Mesendoderm (in vitro differentiated cells): ENCODE results near the gene OGDH.
A peak's percentile ranks its signal among the peaks of the same experiment; 100 is the strongest.
"Not testable (repeated sequence)": the region's sequence is repeated elsewhere in the genome, so short reads cannot be mapped to it uniquely, and the experiment has no call there.

Source experiments
- DNase-seq: peaks from one replicate; pipeline ENCODE4 v3.0.0; 2013
- H2AK5ac ChIP-seq: 2 replicates; pipeline ENCODE4 v1.6.1; 2013; ENCODE audit warnings: low read length, inconsistent platforms
- H2BK120ac ChIP-seq: 2 replicates; pipeline ENCODE4 v1.6.1; 2013; ENCODE audit warnings: low read depth, mild to moderate bottlenecking, low read length, moderate library complexity, mixed read lengths
- H2BK15ac ChIP-seq: replicated peaks from 2 replicates; pipeline ENCODE4 v1.6.1; 2013; ENCODE audit warnings: low read depth, mild to moderate bottlenecking, moderate library complexity
- H2BK5ac ChIP-seq: 2 replicates; pipeline ENCODE4 v1.6.1; 2013; ENCODE audit warnings: low read length, inconsistent platforms
- H3K18ac ChIP-seq: 2 replicates; pipeline ENCODE4 v1.6.1; 2013; ENCODE audit warnings: mild to moderate bottlenecking, low read length, mixed read lengths
- H3K23ac ChIP-seq: one replicate; pipeline ENCODE4 v1.6.1; 2013; ENCODE audit warnings: low read length
- H3K27ac ChIP-seq: 2 replicates; pipeline ENCODE4 v1.5.1; 2013; ENCODE audit warnings: low read depth, mild to moderate bottlenecking, inconsistent platforms, low read length, moderate library complexity
- H3K27me3 ChIP-seq: 2 replicates; pipeline ENCODE4 v1.6.1; 2013; ENCODE audit warnings: low read length, control low read depth, mild to moderate bottlenecking, inconsistent platforms; ENCODE audit not compliant: insufficient read depth, poor library complexity
- H3K36me3 ChIP-seq: 2 replicates; pipeline ENCODE4 v1.6.1; 2013; ENCODE audit warnings: low read length, inconsistent platforms; ENCODE audit not compliant: control insufficient read depth, insufficient read depth
- H3K4ac ChIP-seq: one replicate; pipeline ENCODE4 v1.6.1; 2013; ENCODE audit warnings: low read depth, mild to moderate bottlenecking, low read length, moderate library complexity
- H3K4me1 ChIP-seq: 2 replicates; pipeline ENCODE4 v1.6.1; 2013; ENCODE audit warnings: low read depth, low read length, inconsistent platforms; ENCODE audit not compliant: control insufficient read depth
- H3K4me2 ChIP-seq: 2 replicates; pipeline ENCODE4 v1.6.1; 2013; ENCODE audit warnings: low read length
- H3K4me3 ChIP-seq: 2 replicates; pipeline ENCODE4 v1.5.1; 2013; ENCODE audit warnings: mild to moderate bottlenecking, low read length
- H3K56ac ChIP-seq: one replicate; pipeline ENCODE4 v1.6.1; 2013; ENCODE audit warnings: low read length
- H3K79me1 ChIP-seq: 2 replicates; pipeline ENCODE4 v1.6.1; 2013; ENCODE audit warnings: low read length, inconsistent platforms
- H3K79me2 ChIP-seq: 2 replicates; pipeline ENCODE4 v1.6.1; 2013; ENCODE audit warnings: mild to moderate bottlenecking, low read length; ENCODE audit not compliant: control insufficient read depth, insufficient read depth
- H3K9ac ChIP-seq: 2 replicates; pipeline ENCODE4 v1.6.1; 2013; ENCODE audit warnings: low read length, inconsistent platforms
- H4K5ac ChIP-seq: one replicate; pipeline ENCODE4 v1.6.1; 2013; ENCODE audit warnings: low read length
- H4K8ac ChIP-seq: one replicate; pipeline ENCODE4 v1.6.1; 2013; ENCODE audit warnings: low read depth, mild to moderate bottlenecking, control low read depth, low read length, moderate library complexity
- WGBS: extraction: QIAGEN DNeasy Blood & Tissue Kit; methylation state at CpG from one replicate; pipeline ENCODE4 v1.1.7; 2013; ENCODE audit warnings: low lambda C conversion rate, missing lambda C conversion rate; ENCODE audit not compliant: insufficient coverage; ENCODE audit errors: extremely low coverage; 5-methylcytosine and 5-hydroxymethylcytosine counted together

The OGDH gene

DNA sequence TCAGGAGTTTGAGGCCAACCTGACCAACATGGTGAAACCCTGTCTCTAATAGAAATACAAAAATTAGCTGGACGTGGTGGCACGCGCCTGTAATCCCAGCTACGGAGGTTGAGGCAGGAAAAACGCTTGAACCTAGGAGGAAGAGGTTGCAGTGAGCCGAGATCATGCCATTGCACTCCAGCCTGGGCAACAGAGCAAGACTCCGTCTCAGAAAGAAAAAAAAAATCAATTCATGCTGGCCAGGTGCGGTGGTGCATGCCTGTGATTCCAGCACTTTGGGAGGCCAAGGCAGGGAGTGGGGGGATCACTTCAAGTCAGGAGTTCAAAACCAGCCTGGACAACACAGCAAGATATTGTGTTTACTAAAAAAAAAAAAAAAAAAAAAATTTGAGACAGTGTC is 9.2 kb upstream of the OGDH start:
- not testable (repeated sequence) for H2AK5ac ChIP-seq, H3K4ac ChIP-seq, H2BK5ac ChIP-seq, H2BK15ac ChIP-seq, H3K56ac ChIP-seq, H3K9ac ChIP-seq, H3K79me2 ChIP-seq, H3K36me3 ChIP-seq, H3K27me3 ChIP-seq, H3K27ac ChIP-seq, H2BK120ac ChIP-seq, H3K4me3 ChIP-seq, H3K4me1 ChIP-seq, DNase-seq, H3K4me2 ChIP-seq, H4K5ac ChIP-seq, H3K18ac ChIP-seq, H4K8ac ChIP-seq, H3K23ac ChIP-seq, H3K79me1 ChIP-seq
- WGBS, result no CpG with 5 or more reads among the region's 8 CpGs

DNA sequence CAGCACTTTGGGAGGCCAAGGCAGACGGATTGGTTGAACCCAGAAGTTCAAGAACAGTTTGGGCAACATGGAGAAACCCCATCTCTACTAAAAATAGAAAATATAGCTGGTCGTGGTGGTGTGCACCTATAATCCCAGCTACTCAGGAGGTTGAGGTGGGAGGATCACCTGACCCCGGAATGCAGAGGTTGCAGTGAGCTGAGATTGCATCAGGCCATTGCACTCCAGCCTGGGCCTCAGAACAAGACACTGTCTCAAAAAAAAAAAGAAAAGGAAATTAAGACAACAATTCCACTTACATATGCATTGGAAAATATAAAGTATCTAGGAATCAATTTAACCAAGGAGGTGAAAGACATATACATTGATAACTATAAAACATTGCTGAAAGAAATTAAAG is 7.2 kb upstream of the OGDH start:
- WGBS, result no CpG with 5 or more reads among the region's 3 CpGs
- H4K5ac ChIP-seq, result no peak overlapping the region

DNA sequence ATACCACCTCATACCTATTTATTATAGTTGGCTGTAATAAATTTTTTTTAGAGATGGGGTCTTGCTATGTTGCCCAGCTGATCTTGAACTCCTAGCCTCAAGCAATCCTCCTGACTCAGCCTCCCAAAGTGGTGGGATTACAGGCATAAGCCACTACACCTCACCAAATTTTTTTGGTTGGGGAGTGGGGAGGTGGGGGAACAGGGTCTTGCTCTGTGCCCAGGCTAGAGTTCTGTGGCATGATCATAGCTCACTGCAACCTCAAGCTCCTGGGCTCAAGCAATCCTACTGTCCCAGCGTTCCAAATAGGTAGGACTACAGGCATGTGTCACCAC is 3.9 kb upstream of the OGDH start:
- Histone ChIP-seq H3K36me3 (no peaks in the 10 kb centered on the region), H3K79me1 (peaks cover 3% of the 10 kb centered on the region), H3K27me3 (no peaks in the 10 kb centered on the region), H2BK15ac (no peak overlapping the region), H3K4ac (no peak overlapping the region), H2BK5ac (no peak overlapping the region), H3K79me2 (peaks cover 6% of the 10 kb centered on the region), H3K18ac (no peak overlapping the region), H3K4me3 (no peak overlapping the region), H2AK5ac (no peak overlapping the region), H3K4me2 (no peak overlapping the region), H3K4me1 (peaks cover 2% of the 10 kb centered on the region), H4K5ac (no peak overlapping the region), H3K27ac (no peak overlapping the region), H3K9ac (no peak overlapping the region), H3K23ac (no peak overlapping the region), H4K8ac (no peak overlapping the region), H3K56ac (no peak overlapping the region), H2BK120ac (no peak overlapping the region)
- DNase-seq, result no peak
- WGBS, result no CpG with 5 or more reads among the region's 1 CpG

More for the DNA sequence above, 7.2 kb upstream of the OGDH start:
- Histone ChIP-seq H3K4me2 (no peak overlapping the region), H3K79me2 (no peaks in the 10 kb centered on the region), H2BK5ac (no peak overlapping the region), H3K56ac (no peak overlapping the region), H3K4me3 (no peak overlapping the region), H4K8ac (no peak overlapping the region), H3K36me3 (no peaks in the 10 kb centered on the region), H2AK5ac (no peak overlapping the region), H3K79me1 (no peaks in the 10 kb centered on the region), H2BK15ac (no peak overlapping the region), H2BK120ac (no peak overlapping the region), H3K4ac (no peak overlapping the region), H3K4me1 (no peaks in the 10 kb centered on the region), H3K27me3 (no peaks in the 10 kb centered on the region), H3K23ac (no peak overlapping the region), H3K27ac (no peak overlapping the region), H3K9ac (no peak overlapping the region), H3K18ac (no peak overlapping the region)
- no peak for DNase-seq

DNA sequence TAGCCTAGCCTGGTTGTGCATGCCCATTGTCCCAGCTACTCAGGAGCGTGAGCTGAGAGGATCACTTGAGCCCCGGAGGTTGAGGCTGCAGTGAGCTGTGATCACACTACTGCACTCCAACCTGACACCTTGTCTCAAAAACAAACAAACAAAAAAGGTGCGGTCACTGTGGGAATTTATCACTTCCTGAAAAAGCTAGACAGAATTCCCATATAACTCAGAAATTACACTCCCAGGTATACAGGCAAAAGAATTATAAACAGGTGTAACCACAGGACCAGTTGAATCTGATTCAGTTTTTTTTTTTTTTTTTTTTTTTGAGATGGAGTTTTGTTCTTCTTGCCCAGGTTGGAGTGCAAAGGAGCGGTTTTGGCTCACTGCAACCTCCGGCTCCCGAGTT is 3.2 kb upstream of the OGDH start:
- no peak overlapping the region for H4K8ac ChIP-seq
- peaks cover 3% of the 10 kb centered on the region for H3K79me1 ChIP-seq
- H3K4ac ChIP-seq, result no peak overlapping the region
- no peak for DNase-seq
- H2BK5ac ChIP-seq, result no peak overlapping the region
- no peak overlapping the region for H3K18ac ChIP-seq
- H3K4me2 ChIP-seq, result no peak overlapping the region
- H3K79me2 ChIP-seq, result peaks cover 11% of the 10 kb centered on the region
- no peak overlapping the region for H3K27ac ChIP-seq
- H2BK120ac ChIP-seq, result no peak overlapping the region
- no peak overlapping the region for H3K23ac ChIP-seq
- no peak overlapping the region for H3K4me3 ChIP-seq
- no peak overlapping the region for H4K5ac ChIP-seq
- no peaks in the 10 kb centered on the region for H3K36me3 ChIP-seq
- no peaks in the 10 kb centered on the region for H3K27me3 ChIP-seq
- peaks cover 2% of the 10 kb centered on the region for H3K4me1 ChIP-seq
- no peak overlapping the region for H2AK5ac ChIP-seq
- no CpG with 5 or more reads among the region's 6 CpGs for WGBS
- H2BK15ac ChIP-seq, result no peak overlapping the region
- H3K9ac ChIP-seq, result no peak overlapping the region
- H3K56ac ChIP-seq, result no peak overlapping the region

DNA sequence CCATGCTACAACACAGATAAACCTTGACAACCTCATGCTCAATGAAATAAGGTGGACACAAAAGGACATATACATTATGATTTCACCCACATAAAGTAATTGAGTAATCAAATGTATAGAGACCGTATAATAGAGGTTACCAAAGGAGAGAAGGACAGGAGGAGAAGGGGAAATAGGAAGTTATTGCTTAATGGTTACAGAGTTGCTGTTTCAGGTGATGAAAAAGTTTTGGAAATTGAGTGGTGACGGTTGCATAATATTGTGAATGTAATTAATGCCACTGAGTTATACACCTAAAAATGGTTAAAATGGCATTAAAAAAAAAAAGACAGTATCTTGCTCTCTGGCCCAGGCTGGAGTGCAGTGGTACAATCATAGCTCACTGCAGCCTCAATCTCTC is 1.5 kb upstream of the OGDH start:
- Histone ChIP-seq H3K27ac (no peak overlapping the region), H3K56ac (no peak overlapping the region), H3K9ac (no peak overlapping the region), H2BK15ac (no peak overlapping the region), H2BK120ac (no peak overlapping the region), H3K23ac (no peak overlapping the region), H2AK5ac (no peak overlapping the region), H3K4ac (no peak overlapping the region), H4K8ac (no peak overlapping the region), H3K4me2 (no peak overlapping the region), H3K27me3 (no peaks in the 10 kb centered on the region), H3K36me3 (no peaks in the 10 kb centered on the region), H3K79me1 (peaks cover 3% of the 10 kb centered on the region), H3K79me2 (peaks cover 20% of the 10 kb centered on the region), H3K4me1 (peaks cover 2% of the 10 kb centered on the region), H3K18ac (no peak overlapping the region), H2BK5ac (no peak overlapping the region), H3K4me3 (no peak overlapping the region), H4K5ac (no peak overlapping the region)
- WGBS, result no CpG with 5 or more reads among the region's 2 CpGs
- no peak for DNase-seq

DNA sequence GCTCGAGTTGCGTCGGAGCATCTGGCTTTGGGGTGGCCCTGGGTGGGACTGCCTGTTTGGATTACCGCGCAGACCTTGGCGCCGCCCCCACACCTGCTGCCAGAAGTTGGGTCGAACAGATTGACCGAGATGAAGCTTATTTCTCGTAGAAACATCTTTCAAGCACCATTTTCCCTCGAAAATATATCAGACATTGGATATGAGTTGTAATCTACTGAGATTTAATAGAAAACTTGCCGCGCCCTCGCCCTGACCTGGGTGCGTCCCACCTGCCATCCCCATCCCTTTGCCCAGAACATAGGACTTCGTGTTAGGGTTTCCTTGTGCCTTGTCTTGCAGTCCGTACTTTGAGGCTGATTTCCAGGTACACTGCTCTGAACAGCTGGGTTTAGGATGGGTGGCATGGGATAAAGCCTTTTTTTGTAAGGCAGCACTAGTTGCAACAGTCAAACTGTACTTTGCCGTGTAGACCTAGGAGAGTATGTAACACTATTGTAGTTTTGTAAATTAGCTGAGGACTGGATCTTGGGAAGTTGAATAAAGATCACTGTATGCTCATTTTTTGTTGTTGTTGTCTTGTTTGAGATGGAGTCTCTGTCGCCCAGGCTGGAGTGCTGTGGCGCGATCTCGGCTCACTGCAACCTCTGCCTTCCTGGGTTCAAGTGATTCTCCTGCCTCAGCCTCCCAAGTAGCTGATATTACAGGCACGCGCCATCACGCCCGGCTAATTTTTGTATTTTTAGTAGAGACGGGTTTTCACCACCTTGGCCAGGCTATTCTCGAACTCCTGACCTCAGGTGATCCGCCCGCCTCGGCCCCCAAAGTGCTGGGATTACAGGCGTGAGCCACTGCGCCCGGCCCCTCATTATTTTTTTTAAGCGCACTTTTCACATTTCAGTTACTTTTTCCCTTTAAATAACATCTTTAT is 978 bp downstream of the OGDH start:
- Histone ChIP-seq H3K4me2 (peak overlapping the region; percentile 100), H3K36me3 (no peaks in the 10 kb centered on the region), H3K23ac (no peak overlapping the region), H3K56ac (peak overlapping the region; percentile 97), H4K8ac (no peak overlapping the region), H3K27me3 (no peaks in the 10 kb centered on the region), H2BK15ac (no peak overlapping the region), H2BK5ac (peak overlapping the region; percentile 55), H3K79me2 (peaks cover 35% of the 10 kb centered on the region), H3K18ac (no peak overlapping the region), H3K4me3 (peak overlapping the region; percentile 94), H3K4me1 (peaks cover 2% of the 10 kb centered on the region), H2BK120ac (no peak overlapping the region), H3K27ac (peak overlapping the region; percentile 65), H3K4ac (no peak overlapping the region), H4K5ac (no peak overlapping the region), H2AK5ac (peak overlapping the region; percentile 99), H3K9ac (peak overlapping the region; percentile 91), H3K79me1 (peaks cover 3% of the 10 kb centered on the region)
- DNase-seq, result no peak
- no CpG with 5 or more reads among the region's 35 CpGs for WGBS
